ENCODE measurements around the gene ELL.

ELL gene

DNA sequence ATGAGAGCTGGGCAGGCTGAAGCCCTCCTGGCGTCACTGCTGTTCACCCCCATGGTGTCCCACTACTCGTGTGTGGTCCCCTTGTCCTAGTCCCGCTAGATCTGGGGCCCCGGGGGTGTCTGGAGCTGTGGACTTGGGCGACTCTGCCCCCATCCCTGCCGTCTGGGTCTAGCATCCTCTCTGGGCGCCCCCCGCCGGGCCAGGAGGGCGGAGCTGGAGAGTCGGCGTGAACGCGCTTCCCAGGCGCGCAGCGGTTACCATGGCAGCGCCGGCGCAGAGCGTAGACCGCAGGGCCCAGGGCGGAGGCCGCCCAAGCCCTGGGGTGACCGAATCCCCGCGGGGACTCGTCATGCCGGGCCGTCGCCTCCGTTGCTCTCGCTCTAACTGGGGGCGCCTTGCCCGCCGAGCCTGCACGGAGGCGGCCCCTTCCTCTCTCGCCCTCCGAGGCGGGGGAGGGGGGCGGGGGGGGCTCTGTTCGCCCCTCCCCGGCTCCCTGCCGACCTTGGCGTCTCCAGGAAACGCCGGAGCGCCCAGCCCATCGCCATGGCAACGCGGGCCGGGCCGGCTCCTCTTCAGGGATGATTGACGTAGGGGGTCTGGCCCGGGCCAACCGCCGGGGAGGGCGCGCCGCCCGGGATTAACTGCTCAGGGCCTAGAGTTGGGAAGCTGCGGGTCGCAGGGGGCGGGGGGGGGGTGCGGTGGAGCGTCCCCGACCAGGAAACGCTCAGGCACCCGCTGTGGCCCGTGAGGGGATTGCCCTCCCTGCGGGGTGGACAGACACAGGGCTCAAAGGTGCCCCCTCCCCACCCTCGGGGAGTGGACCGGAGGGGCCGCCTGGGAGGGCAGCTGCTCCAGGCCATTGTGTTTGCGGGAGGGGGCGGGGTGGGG lies 92.8 kb downstream of the ELL start:
- H3K4me3 ChIP-seq (ENCODE audit: low read depth, low read length), result peak overlapping the region; percentile 32
- no peak for DNase-seq (ENCODE audit: low read depth)

- H3K4me3 ChIP-seq (ENCODE audit: low read depth, low read length), result no peak overlapping the region
- no peak for DNase-seq (ENCODE audit: low read depth)
These were observed 93.6 kb downstream of the ELL start for GRCh38 chr19:18428173-18428786.

DNA sequence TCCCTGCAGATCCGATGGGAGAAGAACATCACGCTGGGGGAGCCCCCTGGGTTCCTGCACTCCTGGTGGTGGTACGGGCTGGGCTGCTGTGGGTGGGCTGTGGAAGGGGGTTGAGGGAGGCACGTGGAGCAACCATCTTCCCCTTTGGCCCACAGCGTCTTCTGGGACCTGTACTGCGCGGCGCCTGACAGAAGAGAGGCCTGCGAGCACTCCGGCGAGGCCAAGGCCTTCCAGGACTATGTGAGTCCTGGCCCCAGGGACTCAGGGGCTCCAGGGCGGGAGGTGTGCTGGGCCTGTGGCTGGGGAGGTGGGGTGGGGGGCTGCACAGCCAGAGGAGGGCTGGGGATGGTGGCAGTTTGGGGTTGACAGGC lies 94.1 kb downstream of the ELL start:
- DNase-seq (ENCODE audit: low read depth), result no peak
- H3K4me3 ChIP-seq (ENCODE audit: low read depth, low read length), result no peak overlapping the region

DNA sequence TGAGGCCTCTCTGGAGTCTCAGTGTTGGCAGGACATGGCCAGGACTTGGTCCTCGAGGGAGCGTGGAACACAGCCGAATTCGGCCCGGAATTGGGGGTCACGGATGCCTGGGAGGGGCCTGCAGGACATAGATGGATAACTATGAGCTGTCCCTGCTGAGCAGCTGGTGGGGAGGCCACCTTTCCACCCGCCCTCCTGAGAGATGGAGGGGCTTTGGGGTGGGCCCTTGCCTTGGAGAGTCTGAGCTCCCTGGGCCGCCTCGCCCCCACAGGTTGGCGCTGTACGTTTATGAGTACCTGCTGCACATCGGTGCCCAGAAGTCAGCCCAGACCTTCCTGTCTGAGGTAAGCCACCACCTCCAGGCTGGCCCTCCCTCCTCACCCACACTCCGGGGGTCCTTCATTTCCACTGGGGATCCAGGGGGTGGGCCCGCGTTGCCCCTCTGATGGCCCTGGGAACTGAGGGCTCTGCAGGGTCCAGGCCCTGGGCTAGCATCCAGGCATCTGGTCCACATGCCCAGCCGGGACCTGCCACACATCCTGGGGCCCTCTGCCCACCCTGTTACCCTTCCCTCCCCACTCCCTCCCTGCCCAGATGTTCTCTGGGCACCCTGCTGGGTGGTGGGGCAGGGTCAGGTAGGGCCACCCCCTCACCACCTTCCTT lies 94.7 kb downstream of the ELL start:
- DNase-seq (ENCODE audit: low read depth), result no peak
- no peak overlapping the region for H3K4me3 ChIP-seq (ENCODE audit: low read depth, low read length)

GRCh38 chr19:18426416-18426767 lies 95.5 kb downstream of the ELL start:
- no peak overlapping the region for H3K4me3 ChIP-seq (ENCODE audit: low read depth, low read length)
- no peak for DNase-seq (ENCODE audit: low read depth)

GRCh38 chr19:18425515-18426415 lies 96.1 kb downstream of the ELL start:
- DNase-seq (ENCODE audit: low read depth), result no peak
- no peak overlapping the region for H3K4me3 ChIP-seq (ENCODE audit: low read depth, low read length)

DNA sequence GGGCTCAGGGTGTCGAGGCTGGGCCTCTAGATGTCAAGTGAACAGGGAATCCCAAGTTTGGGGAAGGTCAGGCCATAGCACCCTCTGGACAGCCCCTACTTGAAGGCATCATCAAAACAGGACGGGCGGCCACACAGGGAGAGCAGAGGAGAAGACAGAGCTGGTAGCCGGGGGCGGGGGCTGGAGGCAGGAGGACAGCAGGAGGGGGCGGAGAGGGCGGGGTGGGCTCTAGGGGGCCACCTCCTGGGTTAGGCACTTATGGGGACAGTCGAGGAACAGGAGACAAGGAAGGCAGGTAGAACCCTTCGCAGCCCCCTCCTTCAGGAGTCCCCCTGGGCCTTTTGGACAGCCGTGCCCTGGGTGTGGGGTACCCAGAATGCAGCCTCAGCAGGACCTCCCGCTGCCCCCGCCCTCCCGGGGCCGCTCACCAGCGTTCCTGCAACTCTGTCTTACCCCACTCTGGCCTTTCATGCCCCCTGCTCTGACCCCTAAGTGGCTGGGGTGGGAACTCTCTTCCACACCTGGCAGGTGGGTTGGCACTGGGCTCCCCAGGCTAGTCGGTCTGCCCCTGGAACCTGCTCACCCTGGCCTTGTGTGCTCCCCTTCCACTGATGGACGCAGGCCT lies 96.9 kb downstream of the ELL start:
- no peak for DNase-seq (ENCODE audit: low read depth)
- H3K4me3 ChIP-seq (ENCODE audit: low read depth, low read length), result no peak overlapping the region

DNA sequence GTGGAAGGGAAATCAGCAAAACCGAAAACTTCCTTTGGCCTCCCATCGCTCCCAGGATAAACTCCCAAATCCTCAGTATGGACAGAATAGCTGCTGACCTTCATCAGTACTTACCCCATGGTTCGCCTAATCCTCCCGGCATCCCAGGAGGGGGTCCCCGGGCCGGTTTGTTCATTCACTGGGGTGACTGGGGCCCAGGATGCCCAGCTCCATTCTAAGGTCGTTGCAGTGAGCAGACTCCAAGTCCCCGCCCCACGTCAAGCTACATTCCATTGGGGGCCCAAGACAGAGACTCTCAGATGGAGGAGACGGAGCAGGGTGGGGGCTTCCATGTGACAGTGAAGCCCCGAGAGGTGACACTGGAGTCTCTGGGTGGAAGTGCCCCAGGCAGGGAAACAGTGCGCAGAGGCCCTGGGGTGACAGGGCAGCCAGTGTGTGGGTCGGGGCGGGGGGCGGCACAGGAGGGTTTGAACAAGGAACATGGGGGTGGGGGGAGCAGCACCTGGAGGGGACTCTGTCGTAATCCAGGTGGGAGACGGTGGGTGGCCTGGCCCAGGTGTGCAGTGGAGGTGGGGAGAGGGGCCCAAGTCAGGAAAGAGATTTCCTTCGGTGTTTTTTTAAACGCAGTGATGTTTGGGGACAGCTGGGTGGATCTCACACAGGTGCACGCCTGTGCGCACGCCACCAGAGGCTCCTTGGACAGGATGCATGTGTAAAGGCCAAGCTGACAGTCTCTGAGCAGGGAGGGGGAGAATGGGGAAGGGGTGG lies 97.6 kb downstream of the ELL start:
- no peak overlapping the region for H3K4me3 ChIP-seq (ENCODE audit: low read depth, low read length)
- no peak for DNase-seq (ENCODE audit: low read depth)

- no peak for DNase-seq (ENCODE audit: low read depth)
- H3K4me3 ChIP-seq (ENCODE audit: low read depth, low read length), result no peak overlapping the region
These were observed 98.4 kb downstream of the ELL start for GRCh38 chr19:18423258-18424020.

GRCh38 chr19:18422530-18423191 lies 99.2 kb downstream of the ELL start:
- H3K4me3 ChIP-seq (ENCODE audit: low read depth, low read length), result no peak overlapping the region
- no peak for DNase-seq (ENCODE audit: low read depth)

DNA sequence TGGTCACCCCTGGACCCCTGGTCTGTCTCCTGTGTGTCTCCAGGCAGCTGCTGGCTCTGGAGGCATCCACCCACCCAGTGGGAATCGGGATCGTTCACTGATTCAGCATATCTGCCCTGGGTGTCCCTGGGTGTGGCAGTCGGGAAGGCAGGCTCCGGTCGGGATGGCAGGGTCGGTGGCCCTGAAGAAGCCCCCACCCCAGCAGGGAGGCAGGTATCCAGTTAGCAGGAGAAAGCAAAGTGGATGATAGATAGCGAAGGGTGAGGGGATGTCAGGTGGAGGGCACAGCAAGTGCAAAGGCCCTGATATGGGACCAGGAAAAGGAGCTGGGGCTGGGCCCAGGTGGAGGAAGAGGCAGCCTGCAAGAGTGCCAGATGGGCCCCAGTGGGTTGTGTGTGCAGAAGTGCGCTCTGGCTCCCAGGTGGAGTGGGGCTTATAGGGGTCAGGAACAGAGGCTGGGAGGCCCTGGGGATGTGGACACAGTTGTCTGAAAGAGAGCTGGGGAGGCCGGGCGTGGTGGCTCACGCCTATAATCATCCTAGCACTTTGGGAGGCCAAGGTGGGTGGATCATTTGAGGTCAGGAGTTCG lies 100.4 kb downstream of the ELL start:
- peak overlapping the region; percentile 71 for H3K4me3 ChIP-seq (ENCODE audit: low read depth, low read length)
- no peak for DNase-seq (ENCODE audit: low read depth)

GRCh38 chr19:18420930-18421329 lies 100.9 kb downstream of the ELL start:
- DNase-seq (ENCODE audit: low read depth), result no peak
- peak overlapping the region; percentile 71 for H3K4me3 ChIP-seq (ENCODE audit: low read depth, low read length)

DNA sequence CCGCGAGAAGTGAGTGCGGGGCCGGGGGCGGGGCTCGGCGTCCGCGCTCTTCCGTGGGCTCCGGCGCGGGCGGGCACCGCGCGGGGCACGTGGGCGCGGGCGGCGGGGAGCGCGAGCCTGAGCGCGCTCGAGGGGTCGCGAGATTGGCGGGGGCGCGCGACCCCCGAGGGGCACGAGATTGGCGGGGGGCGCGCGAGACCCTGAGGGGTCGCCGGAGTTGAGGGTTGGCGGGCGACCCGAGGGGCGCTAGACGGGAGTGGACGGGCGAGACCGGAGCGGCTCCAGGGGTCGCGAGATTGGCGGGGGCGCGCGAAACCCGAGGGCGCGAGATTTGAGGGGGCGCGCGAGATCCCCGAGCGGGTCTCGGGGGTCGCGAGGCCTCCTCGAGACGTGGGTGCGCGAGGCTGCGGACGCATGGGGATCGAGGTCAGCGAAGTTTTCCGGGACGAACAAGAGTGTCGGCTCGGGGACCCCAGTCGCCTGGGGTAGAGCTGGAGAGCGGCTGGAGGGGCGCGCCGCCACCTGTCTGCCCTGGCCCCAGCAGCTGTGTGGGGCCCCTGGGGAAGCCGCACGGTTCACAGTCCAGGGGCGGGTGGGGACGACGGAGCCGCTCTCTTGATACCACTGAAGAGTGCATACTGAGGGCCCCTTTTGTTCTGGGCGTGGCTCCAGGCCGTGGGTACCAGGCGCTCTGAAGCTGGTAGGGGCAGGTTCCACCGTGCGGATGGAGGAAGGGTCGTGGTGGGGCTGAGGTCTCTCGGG lies 102.0 kb downstream of the ELL start:
- no peak for DNase-seq (ENCODE audit: low read depth)
- peak overlapping the region; percentile 71 for H3K4me3 ChIP-seq (ENCODE audit: low read depth, low read length)

DNA sequence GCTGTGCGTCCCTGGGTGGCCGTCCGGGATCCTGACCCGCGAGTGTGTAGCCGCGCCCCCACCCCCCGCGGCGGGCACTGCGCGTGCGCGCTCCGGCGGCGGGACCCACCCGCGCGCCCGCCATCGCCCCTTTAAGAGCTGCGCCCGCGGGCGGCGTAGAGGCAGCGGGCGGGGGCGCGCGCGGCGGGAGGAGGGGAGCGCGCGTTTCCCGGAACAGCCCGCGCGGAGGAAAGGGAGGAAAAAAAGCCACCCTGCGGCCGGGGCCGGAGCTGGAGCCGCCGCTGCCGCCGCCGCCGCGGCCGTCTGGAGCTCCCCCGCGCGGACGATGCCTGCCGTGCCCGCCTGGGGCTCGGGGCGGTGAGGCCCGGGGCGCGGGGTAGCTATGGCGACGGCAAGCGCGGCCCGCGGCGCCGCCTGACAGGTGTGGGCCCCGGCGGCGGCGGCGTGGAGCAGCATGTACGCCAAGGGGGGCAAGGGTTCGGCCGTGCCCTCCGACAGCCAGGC lies 102.6 kb downstream of the ELL start, which contains the start of gene SSBP4:
Gene SSBP4 (plus strand): TSS at position 204 of the 504 bp plus-strand sequence. CDS start 251 bp downstream, at position 455.
- no peak for DNase-seq (ENCODE audit: low read depth)
- peak within 1 kb of the TSS; percentile 71 for H3K4me3 ChIP-seq (ENCODE audit: low read depth, low read length)

DNA sequence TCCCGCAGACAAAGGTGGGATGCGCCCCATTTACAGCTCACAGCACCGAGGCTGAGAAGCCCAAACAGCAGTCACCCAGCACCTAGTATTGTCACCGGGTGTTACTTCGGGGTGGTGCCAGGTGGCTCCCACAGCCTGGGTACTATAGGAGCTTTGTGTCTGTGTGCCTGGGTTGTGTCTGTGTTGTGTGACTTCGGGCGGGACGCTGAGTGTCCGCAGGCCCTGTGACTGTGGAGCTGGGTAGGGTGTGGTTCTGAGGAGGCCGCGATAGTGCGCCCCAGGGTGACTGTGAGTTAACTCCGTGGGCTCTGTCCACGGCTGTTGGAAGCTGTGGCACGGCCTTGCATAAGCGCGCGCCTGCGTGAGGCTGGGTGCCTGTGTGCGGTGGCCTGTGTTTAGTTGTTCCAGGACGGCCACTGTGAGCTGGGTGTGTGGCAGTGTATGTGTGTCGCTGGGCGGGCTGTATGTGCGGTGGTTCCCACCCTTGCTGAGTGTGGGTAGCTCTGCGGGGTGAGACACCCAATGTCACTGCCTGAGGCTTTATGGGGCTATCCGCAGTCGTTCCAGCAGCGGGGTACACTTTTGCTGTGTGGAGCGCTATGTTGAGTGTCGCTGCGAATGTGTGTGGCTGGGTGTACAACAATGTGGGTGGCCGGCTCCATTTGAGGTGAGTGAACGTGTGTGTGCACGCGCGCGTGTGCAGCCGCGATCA lies 103.2 kb downstream of the ELL start:
- peak overlapping the region; percentile 71 for H3K4me3 ChIP-seq (ENCODE audit: low read depth, low read length)
- DNase-seq (ENCODE audit: low read depth), result no peak

All from skeletal muscle cell (primary cell).